Right renal cortex interstitium (tissue), 3 donors: ENCODE results near the gene ITGB8. TPM values are rescaled to one million over a fixed set of nuclear protein-coding genes. Genes with fewer than 3 reads are reported as not detected.
"Not testable (repeated sequence)": the region's sequence is repeated elsewhere in the genome, so short reads cannot be mapped to it uniquely, and the experiment has no call there.

ENCODE experiments used
- DNase-seq, 3 donors: peaks; one replicate each; pipeline ENCODE4 v3.0.0-alpha.2; 2013; ENCODE audit warnings: low read depth in 3 of 3, low spot score in 2 of 3
- polyA plus RNA-seq, 3 donors: library from polyadenylated mRNA; unstranded; fragments of 120-200 nt; gene quantifications; one replicate each; pipeline ENCODE4 v1.2.1, GENCODE V29; 2013; ENCODE audit not compliant: insufficient read length in 3 of 3

ITGB8 gene
- polyA plus RNA-seq, 3 donors = 38.5 to 42.0 (median 40.6) TPM

GRCh38 chr7:20364571-20365196 is 34.0 kb downstream of the ITGB8 start:
- no peak for DNase-seq

- no peak for DNase-seq
These were observed 34.8 kb downstream of the ITGB8 start for GRCh38 chr7:20365486-20365885.

- DNase-seq = no peak
These were observed 43.7 kb downstream of the ITGB8 start for GRCh38 chr7:20374399-20374798.

GRCh38 chr7:20376796-20377195 is 46.1 kb downstream of the ITGB8 start:
- no peak for DNase-seq

GRCh38 chr7:20381406-20382034 is 50.8 kb downstream of the ITGB8 start:
- DNase-seq = no peak

GRCh38 chr7:20383351-20383750 is 52.7 kb downstream of the ITGB8 start:
- no peak for DNase-seq

- DNase-seq = no peak
These were observed 54.4 kb downstream of the ITGB8 start for GRCh38 chr7:20385126-20385525.

- no peak for DNase-seq
These were observed 57.4 kb downstream of the ITGB8 start for GRCh38 chr7:20388084-20388483.

- not testable (repeated sequence) for DNase-seq
These were observed 58.5 kb downstream of the ITGB8 start for GRCh38 chr7:20389192-20389591.

- DNase-seq = no peak
These were observed 62.4 kb downstream of the ITGB8 start for GRCh38 chr7:20393021-20393610.

- DNase-seq = no peak
These were observed 62.9 kb downstream of the ITGB8 start for GRCh38 chr7:20393616-20394015.

- no peak for DNase-seq
These were observed 63.6 kb downstream of the ITGB8 start for GRCh38 chr7:20394284-20394683.

GRCh38 chr7:20395104-20395503 is 64.4 kb downstream of the ITGB8 start:
- DNase-seq = no peak

- no peak for DNase-seq
These were observed 64.8 kb downstream of the ITGB8 start for GRCh38 chr7:20395511-20395910.

- DNase-seq = no peak
These were observed 68.8 kb downstream of the ITGB8 start for GRCh38 chr7:20399521-20399920.

- no peak for DNase-seq
These were observed 71.4 kb downstream of the ITGB8 start for GRCh38 chr7:20401861-20402746.

GRCh38 chr7:20402747-20403230 is 72.1 kb downstream of the ITGB8 start:
- DNase-seq = no peak

GRCh38 chr7:20403331-20403730 is 72.6 kb downstream of the ITGB8 start:
- DNase-seq = no peak

- DNase-seq = no peak
These were observed 73.6 kb downstream of the ITGB8 start for GRCh38 chr7:20404320-20404719.

GRCh38 chr7:20407585-20408466 is 77.1 kb downstream of the ITGB8 start:
- no peak for DNase-seq
